Measurements from ENCODE around the gene SLC25A15. TPM values are rescaled to one million over a fixed set of nuclear protein-coding genes. Genes with fewer than 3 reads are reported as not detected.
"Not testable (repeated sequence)": the region's sequence is repeated elsewhere in the genome, so short reads cannot be mapped to it uniquely, and the experiment has no call there.

The SLC25A15 gene
- total RNA-seq, 1 donor from 2014 or later = 14.2 TPM

DNA sequence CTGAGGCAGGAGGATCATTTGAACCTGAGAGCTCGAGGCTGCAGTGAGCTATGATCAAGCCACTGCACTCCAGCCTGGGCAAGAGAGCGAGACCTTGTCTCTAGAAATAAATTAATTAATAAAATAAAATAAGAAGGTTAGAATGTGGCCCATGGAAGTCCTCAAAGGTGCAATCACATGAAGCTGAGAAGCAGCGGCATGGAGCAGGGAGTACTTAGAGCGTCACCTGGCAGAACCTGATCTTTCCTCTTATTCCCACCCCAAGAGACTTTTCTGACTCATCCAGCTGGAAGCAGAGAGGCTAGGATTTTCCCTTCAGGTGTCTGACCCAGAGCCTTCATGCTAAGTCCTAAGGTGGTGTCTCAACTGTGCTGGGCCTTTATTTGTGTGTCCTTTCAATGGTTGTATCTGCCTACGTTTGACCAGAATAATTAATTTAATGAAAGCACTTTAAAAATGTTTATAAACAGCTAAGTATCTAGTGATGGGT is 9.6 kb upstream of the SLC25A15 start:
- intact Hi-C loops (cut with micrococcal nuclease) = loop anchor here (5.0 to 10.0 kb wide), 9 partner anchors 202 to 1745 kb away; partner anchors contain the start of genes KBTBD6, KBTBD7, MTRF1 and NHLRC3

DNA sequence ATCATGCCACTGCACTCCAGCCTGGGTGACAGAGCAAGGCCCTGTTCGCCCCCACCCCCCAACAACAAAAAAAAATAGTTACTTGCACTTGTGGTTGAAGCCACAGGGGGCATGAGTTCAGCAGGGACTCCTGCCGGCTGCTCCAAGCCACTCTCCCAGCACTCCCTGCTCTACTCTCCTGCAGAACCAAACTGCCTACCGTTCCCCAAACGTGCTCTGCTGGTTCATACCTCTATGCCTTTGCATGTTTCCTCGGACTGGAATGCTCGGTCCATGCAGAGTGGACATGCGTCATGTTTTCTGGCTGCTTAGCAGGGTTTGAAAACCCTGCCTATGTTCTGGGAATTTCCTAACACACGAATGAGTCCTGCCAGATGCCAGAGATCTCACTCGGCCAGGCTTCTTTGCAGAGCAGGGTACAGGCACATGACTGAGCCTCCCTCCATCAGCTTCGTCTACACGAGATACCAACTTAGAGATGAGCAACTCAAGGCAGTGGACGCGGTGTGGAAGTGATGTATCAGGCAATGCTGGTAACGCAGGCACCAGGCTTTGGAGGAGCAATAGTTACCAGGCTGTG is 8.5 kb upstream of the SLC25A15 start:
- intact Hi-C loops (cut with micrococcal nuclease) = no loop called here

DNA sequence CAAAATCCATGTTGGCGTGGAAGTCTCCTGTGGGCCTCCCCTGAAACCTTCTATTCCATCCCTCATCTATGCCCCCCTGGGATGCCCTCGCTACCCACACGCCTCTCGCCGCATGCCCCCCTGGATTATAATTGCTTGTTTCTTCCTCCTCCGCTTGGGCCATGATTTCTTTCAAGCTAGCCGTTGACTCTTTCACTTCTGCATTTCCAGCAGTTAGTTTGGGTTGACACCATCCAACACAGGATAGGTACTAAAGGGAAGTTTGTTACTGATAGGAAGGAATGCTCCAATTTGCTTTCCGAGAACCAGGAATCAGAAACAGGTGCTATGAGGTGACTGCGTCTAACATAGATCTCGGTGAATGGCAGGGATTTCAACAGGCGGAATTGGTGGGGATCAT is 7.7 kb upstream of the SLC25A15 start:
- intact Hi-C loops (cut with micrococcal nuclease) = no loop called here

DNA sequence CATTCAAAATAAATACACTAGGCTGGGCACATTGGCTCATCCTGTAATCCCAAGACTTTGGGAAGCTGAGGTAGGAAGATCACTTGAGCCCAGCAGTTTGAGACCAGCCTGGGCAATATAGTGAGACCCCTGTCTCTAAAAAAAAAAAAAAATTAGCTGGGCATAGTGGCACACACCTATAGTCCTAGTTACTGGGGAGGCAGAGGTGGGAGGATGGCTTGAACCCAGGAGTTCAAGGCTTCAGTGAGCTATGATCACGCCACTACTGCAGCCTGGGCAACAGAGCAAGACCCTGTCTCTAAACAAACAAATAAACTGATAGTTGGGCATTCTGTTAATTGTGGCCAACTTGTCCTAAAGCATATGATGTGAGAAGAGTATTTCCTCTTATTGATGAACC is 6.4 kb upstream of the SLC25A15 start:
- intact Hi-C loops (cut with micrococcal nuclease) = not testable (repeated sequence)

DNA sequence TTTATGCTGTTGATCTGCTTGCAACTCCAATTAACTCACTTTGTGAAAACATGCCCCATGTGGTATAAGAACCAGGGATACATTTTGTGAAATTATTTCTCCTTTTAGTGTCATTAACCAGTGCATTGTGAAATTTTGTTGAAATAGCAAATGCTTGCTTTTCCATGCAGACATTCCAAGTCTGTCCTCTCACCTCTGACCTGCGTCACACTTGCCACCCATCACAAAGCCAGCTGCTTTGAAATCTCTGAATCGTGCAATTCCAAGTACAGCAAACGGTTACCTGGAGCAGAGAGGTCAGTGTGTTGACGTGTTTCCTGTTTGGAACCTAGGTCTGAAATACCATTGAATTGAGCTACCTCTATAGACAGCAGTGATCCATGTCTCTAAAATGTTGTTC is 4.9 kb upstream of the SLC25A15 start:
- intact Hi-C loops (cut with micrococcal nuclease) = no loop called here

DNA sequence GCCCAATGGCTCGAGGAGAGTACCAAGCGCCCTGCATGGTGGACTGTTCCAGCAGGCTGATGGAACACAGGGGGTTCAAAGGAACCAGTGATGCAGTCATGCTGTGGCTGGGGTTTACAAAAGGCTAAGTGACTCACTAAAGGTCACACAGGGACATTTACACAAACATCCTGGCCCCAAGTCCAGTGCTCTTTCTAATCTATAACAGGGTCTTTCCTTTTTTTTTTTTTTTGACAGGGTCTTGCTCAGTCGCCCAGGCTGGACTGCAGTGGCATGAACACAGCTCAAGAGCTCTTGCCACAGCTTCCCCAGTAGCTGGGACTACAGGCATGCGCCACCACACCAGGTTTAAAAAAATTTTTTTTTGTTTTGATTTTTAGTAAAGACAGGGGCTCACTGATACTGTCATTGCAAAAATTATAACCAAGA is 2.8 kb upstream of the SLC25A15 start:
- intact Hi-C loops (cut with micrococcal nuclease) = no loop called here

DNA sequence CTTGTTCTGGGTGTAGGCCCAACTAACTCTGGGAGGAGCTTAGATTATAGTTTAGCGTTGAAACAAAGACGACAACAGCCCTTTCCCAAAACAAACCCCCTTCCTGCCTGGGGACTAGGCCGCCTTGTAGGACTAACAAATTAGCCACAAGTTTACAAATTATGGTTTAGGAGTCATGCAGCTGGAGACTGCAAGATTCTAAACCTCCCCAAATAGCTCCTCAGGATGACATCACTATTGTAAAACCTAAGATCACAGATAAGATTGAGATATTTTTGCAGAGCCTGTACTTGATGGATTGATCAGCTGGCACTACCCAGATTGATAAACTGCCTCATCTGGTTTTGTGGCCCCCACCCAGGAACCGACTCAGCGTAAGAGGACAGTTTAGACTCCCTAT is 2.3 kb upstream of the SLC25A15 start:
- intact Hi-C loops (cut with micrococcal nuclease) = loop anchor here (1.0 kb wide), 1 partner anchor 16 kb away; the partner anchor contains the start of gene MRPS31

DNA sequence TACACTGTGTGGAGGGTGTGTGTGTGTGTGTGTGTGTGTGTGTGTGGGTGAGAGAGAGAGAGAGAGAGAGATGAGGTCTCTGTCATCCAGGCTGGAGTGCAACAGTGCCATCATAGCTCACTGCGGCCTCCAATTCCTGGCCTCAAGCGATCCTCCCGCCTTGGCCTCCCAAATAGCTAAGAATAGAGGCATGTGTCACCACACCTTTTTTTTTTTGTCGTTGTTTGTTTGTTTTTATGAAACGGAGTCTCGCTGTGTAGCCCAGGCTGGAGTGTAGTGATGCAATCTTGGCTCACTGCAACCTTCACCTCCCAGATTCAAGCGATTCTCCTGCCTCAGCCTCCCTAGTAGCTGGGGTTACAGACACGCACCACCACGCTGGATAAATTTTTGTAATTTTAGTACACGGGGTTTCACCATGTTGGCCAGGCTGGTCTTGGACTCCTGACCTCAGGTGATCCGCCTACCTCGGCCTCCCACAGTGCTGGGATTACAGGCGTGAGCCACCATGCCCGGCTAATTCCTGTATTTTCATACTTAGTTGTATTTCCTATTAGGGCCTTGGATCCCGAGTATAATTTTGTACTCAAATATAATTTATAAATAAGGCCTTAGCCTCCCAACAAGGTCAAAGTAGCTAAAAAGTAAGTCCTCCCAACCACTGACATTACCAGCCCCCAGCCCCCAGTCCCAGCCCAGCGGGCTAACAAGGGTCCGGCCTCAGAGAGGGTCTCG is 704 bp upstream of the SLC25A15 start:
- intact Hi-C loops (cut with micrococcal nuclease) = loop anchor here (1.0 kb wide), 1 partner anchor 11 kb away; no protein-coding TSS in a partner anchor

DNA sequence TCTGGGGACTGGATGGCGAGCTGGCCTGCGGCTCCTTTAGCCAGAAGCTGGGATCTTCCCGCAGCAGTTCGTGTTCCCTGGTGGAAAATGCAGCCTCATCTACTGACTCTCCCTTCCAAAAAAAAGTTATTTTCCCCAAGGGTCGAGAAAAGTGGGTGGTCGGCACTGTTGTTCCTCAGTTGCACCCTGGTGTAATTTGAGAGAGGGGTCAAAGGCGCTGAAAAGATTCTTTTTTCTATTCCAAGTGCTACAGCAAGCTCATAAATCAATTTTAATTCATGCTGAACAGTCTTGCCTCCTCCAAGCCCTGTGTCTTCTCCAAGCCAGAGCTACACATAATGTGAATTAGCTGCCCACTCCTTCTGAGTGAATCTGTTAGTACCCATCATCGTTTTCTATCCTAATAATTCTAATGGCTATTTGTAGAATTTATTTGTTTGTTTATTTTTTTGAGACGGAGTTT is 774 bp downstream of the SLC25A15 start:
- intact Hi-C loops (cut with micrococcal nuclease) = no loop called here

DNA sequence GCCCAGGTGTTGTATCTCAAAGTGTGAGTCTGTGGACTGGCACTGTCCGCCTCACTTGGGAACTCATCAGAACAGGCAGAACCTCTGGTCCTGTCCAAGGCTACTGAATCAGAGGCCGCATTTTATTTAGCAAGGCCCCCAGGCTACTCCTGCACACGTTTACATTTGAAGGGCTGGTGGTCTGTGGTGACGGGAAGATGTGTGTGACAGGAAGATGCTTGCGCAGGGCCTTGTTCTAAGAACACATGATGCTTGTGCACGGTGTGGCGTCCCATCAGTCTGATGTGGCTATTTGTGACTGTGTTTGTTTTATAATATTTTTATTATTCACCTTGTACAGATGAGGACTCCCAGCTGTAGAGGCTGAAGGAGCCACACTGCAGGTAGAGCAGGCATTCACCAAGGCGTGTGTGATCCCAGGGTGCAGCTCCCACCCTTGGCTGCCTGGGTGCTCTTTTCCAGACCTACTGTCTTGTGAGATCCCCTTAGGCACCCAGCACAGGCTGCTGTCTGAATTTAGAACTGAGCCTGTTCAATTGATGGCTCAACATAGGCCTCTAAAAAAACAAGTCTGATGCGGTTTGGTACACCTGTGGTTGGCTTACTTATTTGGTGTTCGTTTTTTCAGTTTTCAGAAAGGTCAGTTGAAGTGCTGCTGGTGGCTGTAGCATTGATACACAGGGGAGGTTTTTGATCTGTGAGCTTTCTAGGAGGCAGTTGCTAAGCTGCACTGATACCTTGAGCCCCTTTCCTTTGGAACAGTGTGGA is 3.1 kb downstream of the SLC25A15 start:
- intact Hi-C loops (cut with micrococcal nuclease) = no loop called here

DNA sequence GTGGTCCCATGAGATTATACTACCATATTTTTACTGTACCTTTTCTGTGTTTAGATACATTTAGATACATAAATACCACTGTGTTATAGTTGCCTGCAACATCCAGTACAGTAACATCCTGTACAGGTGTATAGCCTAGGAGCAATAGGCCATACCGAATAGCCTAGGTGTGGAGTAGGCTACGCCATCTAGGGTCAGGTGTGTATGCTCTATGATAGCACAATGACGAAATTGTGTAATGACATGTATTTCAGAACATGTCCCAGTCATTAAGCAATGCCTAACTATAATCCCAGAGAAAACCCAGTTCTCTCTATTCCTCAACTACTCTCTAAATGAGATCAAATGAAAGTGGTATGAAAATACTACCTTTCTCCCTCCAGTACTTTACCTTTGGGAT is 3.9 kb downstream of the SLC25A15 start:
- intact Hi-C loops (cut with micrococcal nuclease) = no loop called here

DNA sequence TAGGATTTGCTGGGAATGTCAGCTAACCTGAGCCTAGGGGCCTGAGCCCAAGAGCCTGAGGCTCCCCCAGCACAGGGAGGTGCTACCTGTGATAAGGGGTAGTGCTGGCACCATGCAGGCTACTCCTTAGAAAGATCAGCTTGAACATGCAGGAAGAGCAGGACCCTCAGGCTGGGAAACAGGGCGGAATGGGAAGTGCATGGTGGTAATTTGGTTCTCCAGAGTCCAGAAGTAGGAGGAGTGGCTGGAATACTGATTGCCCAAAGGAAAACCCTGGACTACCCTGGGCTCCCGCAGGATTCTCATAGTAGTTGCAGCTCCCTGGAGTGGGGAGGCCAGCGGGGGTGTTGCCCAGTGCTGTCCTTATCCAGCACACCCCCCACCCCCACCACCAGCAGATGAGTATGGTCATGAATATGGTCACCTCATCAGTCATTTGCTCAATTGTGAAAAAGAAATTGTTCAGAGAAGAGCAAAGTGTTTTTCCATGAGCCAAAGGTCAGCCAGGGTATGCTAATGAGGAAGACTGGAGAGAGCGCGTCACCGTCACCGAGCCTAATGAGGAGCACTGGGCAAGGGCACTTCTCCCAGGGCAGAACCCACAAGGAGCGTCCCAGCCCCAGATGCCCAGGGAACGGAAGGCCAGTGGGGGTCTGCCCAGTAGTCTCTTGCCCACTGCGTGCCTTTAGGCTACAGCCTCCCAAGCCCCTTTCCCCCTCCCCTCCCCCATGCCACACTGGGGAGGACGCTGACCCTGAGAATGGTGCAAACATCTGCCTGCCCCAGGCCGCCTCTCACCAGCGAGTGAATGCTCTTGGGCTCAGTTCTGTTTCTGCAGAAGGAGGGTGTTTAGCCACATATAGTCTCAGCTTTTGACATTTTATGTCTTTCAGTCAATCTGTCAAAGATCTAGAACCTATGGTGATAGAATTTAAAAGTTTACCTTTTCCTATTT is 5.3 kb downstream of the SLC25A15 start:
- intact Hi-C loops (cut with micrococcal nuclease) = no loop called here

DNA sequence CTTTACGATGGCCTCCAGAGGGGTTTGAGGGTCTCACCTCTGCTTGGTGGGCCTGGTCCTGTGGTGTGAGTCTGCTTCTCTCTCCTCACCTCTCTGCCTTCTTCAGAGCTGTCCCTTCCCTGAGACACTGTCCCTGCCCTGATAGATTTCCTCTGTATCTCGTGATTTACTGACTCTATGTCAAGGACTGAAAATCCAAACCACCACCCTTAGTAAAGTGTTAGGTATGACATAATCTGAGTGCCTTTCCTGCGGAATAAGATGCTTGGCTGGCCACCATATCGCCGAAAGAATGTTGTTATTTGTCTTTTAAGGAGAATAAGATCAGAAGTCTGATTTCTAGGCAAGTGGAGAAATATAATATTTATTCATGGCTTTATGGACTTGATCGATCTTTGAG is 7.2 kb downstream of the SLC25A15 start:
- intact Hi-C loops (cut with micrococcal nuclease) = no loop called here

DNA sequence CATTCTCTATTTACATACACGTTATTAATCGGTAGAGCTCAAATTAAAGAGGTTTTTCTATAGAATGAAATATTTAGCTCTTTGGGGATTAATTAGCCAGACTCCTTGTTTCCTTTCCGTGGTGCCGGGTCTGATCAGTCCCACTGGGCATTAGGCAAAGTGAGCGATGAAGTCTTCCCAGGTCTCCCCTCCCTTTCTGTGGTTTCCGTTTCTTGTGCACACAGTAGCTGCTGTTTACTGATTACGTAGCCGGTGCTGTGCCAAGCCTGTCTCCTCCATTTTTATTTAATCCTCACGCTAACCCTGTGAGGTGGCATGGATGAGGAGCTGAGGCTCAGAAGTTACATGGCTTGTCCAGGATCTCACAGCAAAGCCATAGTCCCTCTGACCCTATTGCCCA is 9.0 kb downstream of the SLC25A15 start:
- intact Hi-C loops (cut with micrococcal nuclease) = no loop called here

DNA sequence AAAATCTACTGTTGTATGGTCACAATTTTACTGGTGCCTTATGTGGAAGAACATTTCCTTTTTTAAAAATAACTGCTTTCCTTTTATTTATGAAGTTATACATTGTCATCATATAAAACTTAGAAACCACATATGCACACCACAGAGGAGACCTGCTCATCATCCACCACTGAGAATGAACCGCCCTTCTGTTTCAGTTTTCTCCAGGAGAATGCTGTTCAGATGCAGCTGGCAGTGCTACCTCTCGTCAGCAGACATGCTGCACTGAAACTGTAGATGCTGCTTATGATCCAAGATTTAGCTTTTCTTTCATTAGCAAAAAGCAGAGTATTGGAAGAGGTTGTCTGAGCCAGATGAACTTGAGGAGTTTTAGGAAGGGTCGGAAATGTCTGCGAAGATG is 10.1 kb downstream of the SLC25A15 start:
- intact Hi-C loops (cut with micrococcal nuclease) = no loop called here

DNA sequence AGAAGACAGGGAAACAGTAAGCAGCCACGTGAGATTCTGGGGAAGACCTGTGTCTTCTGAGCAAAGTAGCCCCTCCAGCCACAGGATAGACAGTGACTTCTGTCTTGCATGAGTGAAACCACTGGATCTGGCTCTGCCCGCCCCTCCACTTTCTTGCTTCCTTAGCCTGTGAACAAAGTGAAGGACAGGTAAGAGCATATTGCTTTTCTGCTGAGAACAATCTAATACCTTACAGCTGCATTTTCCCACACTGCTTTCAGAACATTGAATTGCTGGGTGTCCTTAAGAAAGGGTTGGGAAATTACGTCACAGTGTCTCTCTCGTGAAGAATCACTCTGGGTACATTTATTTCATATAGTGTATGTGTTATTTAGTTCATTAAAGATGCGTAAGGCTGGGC is 11.1 kb downstream of the SLC25A15 start:
- intact Hi-C loops (cut with micrococcal nuclease) = no loop called here

DNA sequence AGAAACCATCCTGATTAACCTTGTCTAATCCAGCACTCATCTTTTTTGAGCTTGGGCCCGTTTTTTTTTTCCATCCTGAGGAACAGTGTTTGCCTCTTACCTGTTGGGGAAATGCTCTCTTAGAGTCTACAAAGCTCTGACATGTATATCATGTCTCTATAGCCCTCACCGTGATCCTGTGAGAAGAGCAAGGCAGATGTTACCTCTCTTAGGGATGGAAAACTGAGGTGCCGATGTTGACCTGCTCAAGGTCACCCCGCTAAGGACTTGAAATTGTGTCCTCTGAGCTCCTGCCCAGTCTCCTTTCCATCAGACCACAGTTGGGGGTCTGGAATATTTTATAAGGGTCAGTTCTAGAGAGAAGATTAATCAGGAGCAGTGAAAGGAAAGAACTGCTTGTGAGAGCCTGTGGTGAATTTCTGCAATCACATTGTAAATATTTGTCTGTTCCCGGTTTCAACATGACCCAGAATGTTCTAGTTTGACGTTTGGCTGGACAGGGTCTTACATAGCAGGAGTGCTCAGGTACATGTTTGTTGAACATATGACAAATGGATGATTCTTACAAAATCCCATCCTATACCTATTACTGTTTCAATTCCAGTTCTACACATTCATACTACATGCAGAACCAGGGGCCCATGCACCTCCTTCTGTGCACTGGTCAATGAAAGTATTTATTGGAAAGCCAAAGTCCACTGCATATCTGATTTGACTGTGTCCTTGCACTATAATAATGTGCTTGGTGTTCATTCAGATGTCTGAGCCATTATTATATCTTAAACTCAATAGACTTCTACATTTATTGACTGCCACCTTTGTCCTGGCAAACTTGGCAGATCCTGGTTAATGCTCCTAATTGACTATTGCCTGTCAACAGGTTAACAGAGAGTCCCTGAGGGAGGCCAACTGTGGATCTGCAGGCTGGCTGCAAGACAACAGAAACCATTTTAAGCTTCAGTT is 12.1 kb downstream of the SLC25A15 start:
- intact Hi-C loops (cut with micrococcal nuclease) = no loop called here

DNA sequence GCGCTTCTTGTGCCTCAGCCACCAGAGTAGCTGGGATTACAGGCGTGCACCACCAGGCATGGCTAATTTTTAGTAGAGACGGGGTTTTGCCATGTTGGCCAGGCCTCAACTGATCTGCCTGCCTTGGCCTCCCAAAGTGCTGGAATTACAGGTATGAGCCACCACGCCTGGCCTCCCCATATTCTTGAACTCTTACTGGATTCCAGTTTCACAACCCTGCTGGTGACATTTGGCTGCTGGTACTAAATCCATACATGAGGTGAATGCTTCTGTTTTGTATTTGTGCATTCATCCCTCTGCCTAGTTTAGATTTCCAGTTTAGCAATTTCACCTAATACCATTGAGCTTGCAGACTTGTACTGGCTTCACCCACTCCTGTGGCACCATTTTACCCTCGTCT is 13.9 kb downstream of the SLC25A15 start:
- intact Hi-C loops (cut with micrococcal nuclease) = no loop called here

DNA sequence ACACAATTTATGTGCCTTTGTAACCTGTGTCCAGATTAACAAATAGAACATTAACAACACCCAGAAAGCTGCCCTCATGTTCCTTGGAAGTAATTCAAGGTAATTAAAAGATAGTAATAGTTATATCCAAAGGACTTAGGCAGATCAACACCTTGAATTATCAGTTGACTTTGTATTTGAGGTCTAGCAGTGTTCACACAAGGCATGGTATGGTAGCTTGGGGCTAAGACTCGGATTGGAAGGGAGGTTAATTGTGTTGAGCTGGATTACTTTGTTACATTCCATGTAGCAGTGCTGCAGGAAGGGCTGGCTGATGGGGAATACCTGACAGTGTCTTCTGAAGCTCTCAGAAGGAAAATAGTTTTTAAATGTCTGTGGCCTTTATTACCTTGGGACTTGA is 16.8 kb downstream of the SLC25A15 start:
- intact Hi-C loops (cut with micrococcal nuclease) = no loop called here

DNA sequence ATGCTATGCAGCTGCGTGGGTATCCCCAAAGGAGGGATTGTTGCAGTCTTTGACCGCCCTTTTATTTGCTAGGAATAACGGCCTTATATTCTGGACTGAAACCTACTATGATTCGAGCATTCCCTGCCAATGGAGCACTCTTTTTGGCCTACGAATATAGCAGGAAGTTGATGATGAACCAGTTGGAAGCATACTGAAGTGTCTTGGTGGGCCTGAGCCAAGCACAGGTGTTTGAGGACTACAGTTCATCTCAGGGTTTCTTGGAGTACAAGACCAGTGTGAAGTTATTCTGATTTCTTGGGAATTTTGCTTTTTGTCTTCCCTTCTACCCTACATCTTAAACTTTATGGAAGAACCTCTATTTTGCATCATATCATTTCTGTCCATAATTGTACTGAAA is 20.1 kb downstream of the SLC25A15 start:
- intact Hi-C loops (cut with micrococcal nuclease) = no loop called here
